Pancreas (tissue), 10 donors: Measurements from ENCODE around the gene ACAT2. TPM values are rescaled to one million over a fixed set of nuclear protein-coding genes. Genes with fewer than 3 reads are reported as not detected.
A peak's percentile ranks its signal among the peaks of the same experiment; 100 is the strongest.

Source experiments
- ATAC-seq, 4 donors: fragments of 200-7000 bp; cut with Tn5 transposase; one replicate each; pipeline versions ENCODE4 v1.8.0 to v1.9.1; 2020; ENCODE audit warnings: mild to moderate bottlenecking in 4 of 4, moderate library complexity in 4 of 4
- DNase-seq, 6 donors: peaks; one replicate each; pipeline ENCODE4 v3.0.0-alpha.2; 2020
- FAIRE-seq: peaks from 2 replicates; lab custom pipeline; 2012; peaks lifted over from hg19 to GRCh38; lab: Jason Lieb, UNC
- H3K27ac ChIP-seq, 4 donors: fragments of 200-600 bp; sonication (generic); 1 replicate in 3 of 4; 2 replicates in 1 of 4; pipeline versions ENCODE4 v1.5.0 to v1.8.0; 2020
- H3K27me3 ChIP-seq, 4 donors: fragments of 200-600 bp; one replicate each; pipeline ENCODE4 v1.8.0; 2021
- H3K36me3 ChIP-seq, 3 donors: fragments of 200-600 bp; sonication (generic) in 1 of 3; one replicate each; pipeline versions ENCODE4 v1.5.0 to v1.8.0; 2020 to 2021
- H3K4me1 ChIP-seq, 3 donors: fragments of 200-600 bp; one replicate each; pipeline ENCODE4 v1.8.0; 2021
- H3K4me3 ChIP-seq, 4 donors: fragments of 200-600 bp; sonication (generic) in 2 of 4; one replicate each; pipeline versions ENCODE4 v1.5.0 to v1.8.0; 2020 to 2021
- H3K9me3 ChIP-seq, 4 donors: fragments of 200-600 bp; one replicate each; pipeline ENCODE4 v1.8.0; 2021
- CTCF ChIP-seq, 4 donors: fragments of 200-600 bp; sonication (generic) in 3 of 4; IDR thresholded peaks; one replicate each; pipeline versions ENCODE4 v1.5.0 to v1.8.0; 2021; ENCODE audit warnings: antibody characterized with exemption in 4 of 4
- WGBS, 2 donors: extraction: QIAGEN DNeasy Blood & Tissue Kit; methylation state at CpG; one replicate each; pipeline ENCODE4 v1.1.7; 2013; 5-methylcytosine and 5-hydroxymethylcytosine counted together
- intact Hi-C, 3 donors: fragments of 100-400 bp; cut with DNase I; formaldehyde crosslinking; loops; one replicate each; pipeline versions ENCODE4 v1.11.1 to v1.14.2; 2022
- polyA plus RNA-seq, 2 donors: library from polyadenylated mRNA; stranded (reverse); fragments of 200-250 nt; gene quantifications; one replicate each; pipeline ENCODE4 v1.2.3, GENCODE V29; 2013
- total RNA-seq, 6 donors: library from RNA; stranded (reverse); fragmentation: NEBNext Ultra II Directional in 4 of 6; extraction: Animal tissue kit (Norgen Biotek cat#: 25700) in 4 of 6; gene quantifications; one replicate each; pipeline versions ENCODE4 v1.2.1 to v1.2.4, GENCODE V29; 2021 to 2023
- donor health status: healthy with polysubstance abuse.
- donor health status: DM: no; HTN: no; CAD: no; lungs with moderate emphysema.
- donor health status: DM: no; HTN: no; CAD: no.
- donor health status: control.
- donor health status: control.
- donor health status: Bipolar disorder and iron deficiency.
- donor health status: DM: yes; HTN: yes; CAD: no.
- donor health status: DM: no; HTN: no; CAD: no.
- donor health status: DM: no; HTN: no; CAD: no.
- donor health status: DM: yes; HTN: yes; CAD: no.

The ACAT2 gene
- total and polyA plus RNA-seq, 8 donors = 3.3 to 10.1 (median 7.4) TPM

GRCh38 chr6:159751448-159751847 is 10.4 kb upstream of the ACAT2 start:
- Histone ChIP-seq H3K4me3 (no peak overlapping the region), H3K27ac (no peak overlapping the region), H3K9me3 (no peaks in the 10 kb centered on the region), H3K4me1 (no peaks in the 10 kb centered on the region), H3K36me3 (peaks cover 6 to 54% (median 30%) of the 10 kb centered on the region in 3 donors), H3K27me3 (no peaks in the 10 kb centered on the region)
- FAIRE-seq = no peak
- no peak for ATAC-seq
- intact Hi-C loops = no loop called here
- WGBS, 2 donors = 79 to 87% methylated on average over 3 of the region's 3 CpGs
- no peak for DNase-seq
- TF ChIP-seq CTCF (IDR thresholded peaks at IDR 0.05) = no peak

DNA sequence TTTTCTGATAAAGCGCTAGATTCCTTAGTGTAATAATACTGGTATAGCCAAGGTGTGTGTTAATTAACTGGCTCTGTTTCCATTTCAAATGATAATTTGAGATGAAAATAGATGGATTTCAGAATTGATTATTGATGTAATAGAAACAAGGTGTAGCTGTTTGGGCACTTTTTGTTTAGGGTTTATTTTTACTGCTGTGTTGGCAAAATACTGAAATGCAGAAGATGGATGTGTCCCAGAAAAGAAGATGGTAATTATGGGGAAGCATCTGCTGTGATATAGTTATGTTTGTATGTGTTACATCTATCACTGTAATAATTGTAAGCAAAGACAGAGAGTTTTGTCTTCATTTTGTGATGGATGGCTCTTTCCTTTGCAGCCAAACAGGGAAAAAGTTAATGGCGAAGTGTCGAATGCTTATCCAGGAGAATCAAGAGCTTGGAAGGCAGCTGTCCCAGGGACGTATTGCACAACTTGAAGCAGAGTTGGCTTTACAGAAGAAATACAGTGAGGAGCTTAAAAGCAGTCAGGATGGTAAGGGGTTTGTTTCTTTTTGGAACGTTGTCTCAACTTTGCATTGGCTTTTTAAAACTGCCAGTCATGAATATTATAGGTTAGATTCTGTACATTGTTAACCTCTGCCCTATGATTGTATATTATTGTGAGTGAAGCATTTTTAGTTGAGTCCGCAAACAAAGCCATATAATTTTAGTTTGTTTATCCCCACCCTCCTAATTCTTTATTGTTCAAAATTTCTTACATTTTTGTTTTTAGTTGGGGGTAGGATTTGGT is 8.6 kb upstream of the ACAT2 start:
- TF ChIP-seq CTCF (IDR thresholded peaks at IDR 0.05) = no peak
- intact Hi-C loops = no loop called here
- FAIRE-seq = no peak

DNA sequence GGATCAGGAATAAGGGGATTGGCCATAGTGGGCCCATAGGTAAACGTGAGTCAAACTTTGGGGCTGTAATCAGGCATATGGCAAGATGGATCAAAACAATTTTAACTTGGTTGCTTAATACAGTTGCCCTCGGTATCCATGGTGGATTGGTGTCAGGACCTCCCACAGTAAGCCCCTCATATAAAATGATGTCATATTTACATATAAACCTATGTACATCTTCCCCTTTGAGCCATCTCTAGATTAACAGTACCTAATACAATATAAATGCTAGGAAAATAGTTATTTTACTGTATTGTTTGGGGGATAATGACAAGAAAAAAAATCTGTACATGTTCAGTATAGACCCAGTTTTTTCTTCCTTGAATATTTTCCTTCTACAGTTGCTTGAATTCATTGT is 7.4 kb upstream of the ACAT2 start:
- H3K27me3 ChIP-seq = no peaks in the 10 kb centered on the region
- intact Hi-C loops = no loop called here
- H3K36me3 ChIP-seq = peaks cover 0 to 29% (median 23%) of the 10 kb centered on the region in 3 donors
- DNase-seq (no peak), FAIRE-seq (no peak), ATAC-seq (no peak)
- H3K27ac ChIP-seq = no peak overlapping the region
- 81 to 88% methylated on average over 2 of the region's 2 CpGs for WGBS, 2 donors
- H3K4me1 ChIP-seq = no peaks in the 10 kb centered on the region
- TF ChIP-seq CTCF (IDR thresholded peaks at IDR 0.05) = no peak
- H3K4me3 ChIP-seq = no peak overlapping the region
- H3K9me3 ChIP-seq = no peaks in the 10 kb centered on the region

More for the DNA sequence above, 8.6 kb upstream of the ACAT2 start:
- no peak overlapping the region for H3K4me3 ChIP-seq
- no peak for DNase-seq
- 81 to 84% methylated on average over 6 of the region's 6 CpGs for WGBS, 2 donors
- no peaks in the 10 kb centered on the region for H3K9me3 ChIP-seq
- peaks cover 0 to 39% (median 23%) of the 10 kb centered on the region in 3 donors for H3K36me3 ChIP-seq
- ATAC-seq = no peak
- no peaks in the 10 kb centered on the region for H3K27me3 ChIP-seq
- no peaks in the 10 kb centered on the region for H3K4me1 ChIP-seq
- H3K27ac ChIP-seq = no peak overlapping the region

- intact Hi-C loops = no loop called here
- H3K4me1 ChIP-seq = no peaks in the 10 kb centered on the region
- no peak overlapping the region for H3K4me3 ChIP-seq
- ATAC-seq (peak in 2 of 4 donors; percentile 17 to 30), FAIRE-seq (no peak), DNase-seq (no peak)
- H3K27me3 ChIP-seq = no peaks in the 10 kb centered on the region
- WGBS, 2 donors = 78 to 82% methylated on average over 15 of the region's 15 CpGs
- H3K36me3 ChIP-seq = peaks cover 0 to 29% (median 19%) of the 10 kb centered on the region in 3 donors
- H3K9me3 ChIP-seq = no peaks in the 10 kb centered on the region
- TF ChIP-seq CTCF (IDR thresholded peaks at IDR 0.05) = no peak
- no peak overlapping the region for H3K27ac ChIP-seq
Observed at GRCh38 chr6:159754959-159755914, 6.6 kb upstream of the ACAT2 start.
